G401.6 (cell line): Measurements from ENCODE around the gene FAM170B.

Source experiments
- FAIRE-seq: peaks from 2 replicates; lab custom pipeline; 2012; peaks lifted over from hg19 to GRCh38; lab: Jason Lieb, UNC

FAM170B gene

DNA sequence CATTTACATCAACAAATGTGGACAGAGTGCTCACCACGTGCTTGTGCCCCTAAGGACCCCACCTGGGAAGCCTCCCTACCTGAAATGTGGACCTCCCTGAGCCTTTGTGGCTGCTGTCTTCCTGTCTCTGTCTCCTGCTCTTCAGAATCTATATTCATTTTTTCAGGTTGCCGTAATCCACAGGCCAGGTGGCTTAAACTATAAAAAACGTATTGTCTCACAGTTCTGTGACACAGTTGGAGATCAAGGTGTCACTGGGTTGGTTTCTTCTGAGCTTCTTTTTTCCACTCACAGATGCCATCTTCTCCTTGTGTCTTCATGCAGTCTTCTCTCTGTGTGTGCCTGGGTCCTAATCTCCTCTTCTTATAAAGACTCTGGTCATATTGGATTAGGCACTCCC, 12.9 kb downstream of the FAM170B start:
- FAIRE-seq, result no peak

GRCh38 chr10:49119746-49120145, 14.1 kb downstream of the FAM170B start:
- no peak for FAIRE-seq

GRCh38 chr10:49118430-49119074, 15.3 kb downstream of the FAM170B start:
- no peak for FAIRE-seq

DNA sequence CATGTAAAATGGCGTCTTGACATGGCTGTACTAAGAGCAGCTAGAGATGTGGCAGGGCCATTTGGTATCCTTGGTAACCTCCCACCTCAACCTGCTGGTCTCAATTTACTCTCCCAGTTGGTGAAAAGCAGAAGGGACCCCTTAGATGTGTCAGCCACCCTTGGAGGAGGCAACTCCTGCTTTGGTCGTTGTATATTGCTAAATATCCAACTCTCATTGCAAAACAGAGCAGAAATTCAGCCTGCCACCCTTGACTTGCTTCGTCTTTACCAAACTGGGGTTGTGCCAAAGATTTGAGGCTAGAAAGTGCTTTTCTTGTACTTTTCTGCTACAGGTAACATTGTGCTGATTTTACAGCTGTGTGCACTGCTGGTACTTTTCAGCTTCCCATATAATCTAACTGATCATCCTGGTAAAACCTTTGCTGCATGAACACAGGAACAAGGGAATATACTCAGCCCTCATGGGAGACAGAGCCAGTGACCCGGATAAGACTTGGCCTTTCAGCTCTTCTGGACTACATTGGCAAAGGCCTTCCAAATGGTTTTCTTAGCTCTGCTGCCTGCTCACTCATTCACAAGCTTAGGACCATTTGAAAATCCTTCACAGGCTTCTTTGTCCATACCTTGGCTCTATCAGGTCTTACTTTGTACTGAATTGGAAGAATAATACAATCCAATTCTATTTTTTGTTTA, 16.3 kb downstream of the FAM170B start:
- FAIRE-seq, result no peak

DNA sequence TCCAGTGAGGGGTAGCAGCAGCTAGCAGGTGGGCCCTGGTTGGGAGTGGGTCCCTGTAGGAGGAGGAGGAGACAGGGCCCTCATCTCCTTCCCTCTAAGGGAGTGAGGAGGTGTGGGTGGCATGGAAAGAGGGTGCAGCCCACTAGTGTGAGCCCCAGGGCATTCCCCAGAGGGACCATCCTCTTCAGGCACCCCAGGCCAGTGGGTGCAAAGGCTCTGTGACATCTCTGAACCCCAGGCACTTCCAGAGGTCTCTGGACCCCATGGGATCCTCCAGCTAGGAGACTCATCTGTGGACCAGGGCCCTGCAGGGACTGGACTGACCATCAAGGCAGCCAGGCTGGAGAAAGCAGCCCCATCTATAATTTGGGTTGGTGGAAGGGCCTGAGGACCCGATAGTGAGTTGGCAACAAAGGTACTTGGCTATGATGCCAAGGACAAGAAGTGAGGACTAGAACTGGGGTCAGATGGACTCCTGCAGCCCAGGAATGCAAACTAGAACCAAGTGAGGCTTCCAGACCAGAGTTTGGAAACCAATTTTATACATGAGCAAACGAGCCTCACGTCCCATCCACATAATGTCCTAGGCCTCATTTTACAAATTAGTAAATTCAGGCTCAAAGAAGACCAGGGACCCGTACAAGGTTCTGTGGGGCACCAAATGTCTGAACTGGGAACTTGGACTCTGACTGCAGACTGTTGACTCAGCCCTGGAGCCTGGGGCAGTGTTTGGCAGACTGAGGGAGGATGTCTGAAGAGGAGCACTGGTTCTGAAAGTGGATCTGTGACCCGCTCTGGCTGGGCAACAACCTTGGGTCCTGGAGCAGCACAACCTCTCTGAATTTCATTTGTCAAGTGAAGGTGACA, 17.1 kb downstream of the FAM170B start:
- FAIRE-seq, result no peak

GRCh38 chr10:49115796-49116508, 17.9 kb downstream of the FAM170B start:
- no peak for FAIRE-seq

- no peak for FAIRE-seq
Measured at GRCh38 chr10:49115015-49115795, 18.6 kb downstream of the FAM170B start, which contains the start of gene VSTM4. Gene VSTM4 (minus strand): TSS chr10:49115522. CDS start chr10:49115485, 37 bp downstream.

- FAIRE-seq, result no peak
Measured at GRCh38 chr10:49114718-49115014, 19.2 kb downstream of the FAM170B start.

DNA sequence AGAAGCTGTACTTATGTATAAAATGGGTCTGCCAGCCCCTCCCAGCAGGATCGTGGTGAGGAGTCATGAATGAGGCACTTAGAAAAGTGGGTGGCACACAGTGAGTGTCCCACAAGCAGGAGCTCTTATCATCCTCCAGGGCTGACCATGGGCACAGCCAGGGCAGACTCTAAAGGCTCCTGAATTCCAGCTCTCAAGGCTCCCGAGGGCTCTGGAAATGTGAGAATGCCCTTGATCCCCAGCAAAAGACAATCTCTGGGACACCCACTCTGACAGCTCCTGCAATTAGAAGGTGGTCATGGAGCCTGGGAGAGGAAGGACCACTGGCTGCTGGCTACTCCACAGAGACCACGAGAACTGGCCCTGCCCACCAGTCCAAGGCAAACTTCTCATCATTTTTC, 20.1 kb downstream of the FAM170B start:
- FAIRE-seq, result no peak

DNA sequence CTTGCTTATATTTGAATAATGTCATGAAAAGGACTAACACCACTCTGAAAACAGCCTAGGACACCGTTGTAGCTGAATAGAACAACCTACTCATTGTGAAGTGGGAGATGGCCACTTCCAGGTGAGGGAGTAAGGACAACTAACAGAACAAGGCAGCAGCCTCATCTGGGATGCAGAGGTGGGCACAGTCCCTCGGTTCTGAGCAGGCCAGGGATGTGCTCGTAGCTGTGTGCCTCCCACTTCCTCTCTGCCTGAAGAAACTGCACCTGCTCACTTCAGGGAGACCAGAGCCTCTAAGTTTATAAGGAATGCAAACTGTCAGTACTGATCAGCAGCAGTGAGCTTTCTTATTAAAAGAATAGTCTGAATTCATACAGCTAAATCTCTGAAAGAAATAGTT, 21.0 kb downstream of the FAM170B start:
- FAIRE-seq, result no peak

GRCh38 chr10:49112098-49112497, 21.7 kb downstream of the FAM170B start:
- no peak for FAIRE-seq

- FAIRE-seq, result no peak
Measured at GRCh38 chr10:49111320-49111698, 22.5 kb downstream of the FAM170B start.

- no peak for FAIRE-seq
Measured at GRCh38 chr10:49110684-49111319, 23.0 kb downstream of the FAM170B start.

DNA sequence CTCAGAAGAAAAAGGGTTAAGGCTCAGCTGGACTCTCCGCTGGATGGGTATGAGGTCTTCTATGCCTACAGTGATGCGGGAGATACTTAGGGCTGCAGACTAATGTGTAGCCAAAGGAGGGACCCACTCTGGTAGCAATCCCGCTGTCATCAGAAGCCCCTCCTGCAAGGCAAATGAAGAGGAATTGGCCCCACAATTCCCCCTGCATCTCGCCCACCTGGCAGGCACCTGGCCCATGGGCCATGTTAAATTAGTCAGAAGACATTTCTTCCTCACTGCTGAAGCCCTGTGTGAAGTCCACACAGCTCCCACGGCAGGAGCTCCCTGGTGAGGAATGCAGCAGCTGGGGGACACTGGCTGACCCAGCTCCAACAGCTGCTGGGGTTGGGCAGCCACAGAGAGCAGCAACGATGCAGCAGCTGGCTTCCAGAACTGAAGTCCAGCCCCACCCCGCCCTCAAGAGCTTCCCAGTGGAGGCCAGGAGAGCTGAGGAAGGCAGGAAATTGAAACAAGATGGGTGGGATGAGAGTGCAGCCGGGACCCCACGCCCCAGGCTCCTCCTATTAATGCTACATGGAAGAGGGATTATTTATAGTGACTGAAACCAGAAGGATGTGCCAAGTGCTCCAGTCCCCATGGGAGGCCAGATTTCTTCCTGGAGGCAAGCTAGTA, 24.0 kb downstream of the FAM170B start:
- no peak for FAIRE-seq

DNA sequence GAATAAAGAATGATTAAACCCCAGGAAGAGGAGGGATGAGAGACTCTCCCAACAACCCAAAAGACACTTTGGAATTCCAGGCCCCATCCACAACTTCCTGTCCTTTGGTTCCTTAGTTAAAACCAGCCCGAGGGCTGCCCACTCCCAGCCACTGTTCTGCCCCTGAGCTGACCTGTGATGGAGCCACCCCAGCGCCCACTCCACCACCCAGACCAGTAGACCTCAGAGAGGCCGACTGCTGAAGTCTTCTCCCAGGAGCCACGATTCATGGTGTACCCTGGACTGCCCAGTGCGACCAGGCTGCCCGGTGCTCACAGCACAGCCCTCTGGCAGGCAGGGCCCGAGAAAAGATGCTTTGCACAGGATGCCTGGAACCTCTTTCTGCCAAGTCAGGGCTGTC, 25.2 kb downstream of the FAM170B start:
- no peak for FAIRE-seq

GRCh38 chr10:49107887-49108267, 25.9 kb downstream of the FAM170B start:
- FAIRE-seq, result no peak

DNA sequence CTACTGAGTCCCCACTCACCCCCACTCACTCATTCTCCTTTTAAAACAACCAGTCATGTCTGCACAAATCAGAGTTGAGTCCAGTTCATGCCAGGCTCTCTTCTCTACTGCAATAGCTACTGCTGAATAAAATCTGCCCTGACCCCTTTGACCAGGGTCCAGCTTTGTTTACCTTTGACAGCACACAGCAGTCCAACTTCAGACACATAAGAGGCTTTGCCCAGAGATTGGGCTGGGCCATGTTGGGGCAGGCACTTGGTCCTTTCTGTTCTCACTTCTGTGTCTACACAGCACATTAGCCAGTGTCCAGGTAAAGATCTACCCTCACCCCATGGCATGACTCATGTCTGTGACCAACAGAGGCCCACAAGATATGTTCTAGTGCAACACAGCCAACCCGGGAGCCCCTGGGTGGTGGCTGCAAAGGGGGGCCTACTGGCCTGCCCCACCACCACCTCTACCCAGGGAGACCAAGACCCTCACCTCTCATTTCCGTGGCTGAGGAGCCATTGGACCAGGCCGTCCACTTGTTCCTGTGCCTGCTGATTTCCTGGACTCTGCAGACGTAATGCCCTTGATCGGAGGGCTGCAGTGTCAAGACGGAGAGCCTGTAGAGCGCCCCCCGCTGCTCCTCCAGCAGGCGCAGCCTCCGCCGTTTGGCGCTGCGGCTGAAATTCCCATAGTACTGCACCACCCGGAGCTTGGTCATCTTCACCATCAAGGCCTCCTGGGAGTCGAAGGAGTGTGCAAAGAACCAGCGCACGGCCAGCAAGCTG, 26.5 kb downstream of the FAM170B start:
- no peak for FAIRE-seq

GRCh38 chr10:49106451-49106850, 27.4 kb downstream of the FAM170B start:
- no peak for FAIRE-seq

DNA sequence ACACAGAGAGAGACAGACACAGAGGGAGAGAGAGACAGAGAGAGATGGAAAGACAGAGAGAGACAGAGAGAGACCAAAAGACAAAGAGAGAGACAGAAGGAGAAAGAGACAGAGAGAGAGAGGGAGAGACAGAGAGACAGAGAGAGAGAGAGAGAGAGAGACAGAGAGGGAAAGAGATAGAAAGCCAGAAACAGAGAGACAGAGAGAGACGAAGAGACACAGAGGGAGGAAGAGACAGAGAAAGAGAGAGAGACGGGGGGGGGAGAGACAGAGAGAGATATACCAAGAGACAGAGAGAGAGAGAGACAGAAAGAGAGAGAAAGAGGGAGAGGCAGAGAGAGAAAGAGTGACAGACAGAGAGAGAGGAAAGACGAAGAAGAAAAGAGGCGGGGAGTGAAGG, 28.7 kb downstream of the FAM170B start:
- FAIRE-seq, result no peak

GRCh38 chr10:49104323-49104722, 29.5 kb downstream of the FAM170B start:
- FAIRE-seq, result no peak
